Measurements from ENCODE around the gene RDX. TPM values are rescaled to one million over a fixed set of nuclear protein-coding genes. Genes with fewer than 3 reads are reported as not detected.
A peak's percentile ranks its signal among the peaks of the same experiment; 100 is the strongest.

RDX gene
- total RNA-seq, 4 donors from 2014 or later, result 8.3 to 113 (median 13.7) TPM

DNA sequence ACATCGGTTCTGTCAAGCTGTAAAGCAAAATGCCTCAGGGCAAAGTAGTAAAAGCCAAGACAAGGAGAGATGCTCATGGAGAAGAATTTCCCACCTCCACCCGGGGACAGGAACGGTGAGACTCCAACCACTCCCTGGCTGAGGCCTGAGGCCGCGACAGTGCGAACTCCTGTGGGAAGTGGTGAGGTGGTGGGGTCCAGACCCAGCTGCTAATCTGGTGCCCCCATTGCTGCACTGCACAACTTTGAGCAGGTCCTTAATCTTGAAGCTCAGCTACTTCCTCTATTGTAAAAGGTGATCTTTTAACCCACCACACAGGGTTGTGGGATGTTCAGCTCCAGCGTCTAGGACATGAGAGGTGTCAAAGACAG is 119.3 kb downstream of the RDX start:
- H3K36me3 ChIP-seq, result no peaks in the 10 kb centered on the region

GRCh38 chr11:110176366-110177085 is 119.9 kb downstream of the RDX start:
- no peaks in the 10 kb centered on the region for H3K4me1 ChIP-seq

More for the DNA sequence above, 119.3 kb downstream of the RDX start:
- Histone ChIP-seq H3K9me3 (no peaks in the 10 kb centered on the region), H3K27ac (no peak overlapping the region), H3K4me3 (no peak overlapping the region), H3K4me1 (no peaks in the 10 kb centered on the region), H3K27me3 (no peaks in the 10 kb centered on the region)
- DNase-seq, result no peak
- TF ChIP-seq CTCF (IDR thresholded peaks at IDR 0.05) (no peak), POLR2A (IDR thresholded peaks at IDR 0.05) (no peak)

DNA sequence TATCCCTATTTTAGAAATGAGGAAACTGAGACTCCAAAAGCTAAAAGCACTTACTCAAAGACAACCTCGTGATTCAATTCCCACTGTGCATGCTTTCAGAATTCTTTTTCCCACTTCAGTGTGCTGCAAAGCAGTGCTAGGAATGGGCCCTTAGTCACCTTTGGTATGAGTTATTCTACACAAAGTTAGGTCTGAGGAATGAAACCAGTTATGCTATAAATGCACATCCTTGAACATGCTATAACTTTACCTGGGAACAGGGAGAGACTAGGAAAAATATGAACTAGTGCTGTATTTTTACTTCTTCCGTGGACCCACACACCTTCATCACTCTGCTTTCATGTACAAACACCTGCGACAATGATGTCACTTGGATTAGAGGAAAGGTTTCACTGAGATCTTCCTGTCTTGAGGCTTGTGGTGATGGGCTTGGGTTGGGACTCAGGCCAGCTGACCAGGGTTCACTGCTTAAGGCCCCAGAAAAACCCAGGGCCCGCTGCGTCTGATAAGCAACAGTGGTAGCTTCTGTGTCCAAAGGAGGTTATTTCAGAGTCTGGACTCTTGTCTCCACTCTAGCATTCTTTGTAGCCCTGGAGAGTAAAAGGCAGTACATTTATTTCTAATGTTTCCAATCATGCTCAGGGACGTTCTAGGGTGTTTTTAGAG is 121.6 kb downstream of the RDX start:
- Histone ChIP-seq H3K27ac (no peak overlapping the region), H3K36me3 (no peaks in the 10 kb centered on the region), H3K4me3 (no peak overlapping the region), H3K4me1 (no peaks in the 10 kb centered on the region), H3K9me3 (no peaks in the 10 kb centered on the region), H3K27me3 (no peaks in the 10 kb centered on the region)
- DNase-seq, result no peak
- TF ChIP-seq CTCF (IDR thresholded peaks at IDR 0.05) (no peak), POLR2A (IDR thresholded peaks at IDR 0.05) (no peak)

More at GRCh38 chr11:110176366-110177085, 119.9 kb downstream of the RDX start:
- no peak for TF ChIP-seq POLR2A (IDR thresholded peaks at IDR 0.05)
- no peak for TF ChIP-seq CTCF (IDR thresholded peaks at IDR 0.05)
- Histone ChIP-seq H3K27me3 (no peaks in the 10 kb centered on the region), H3K9me3 (no peaks in the 10 kb centered on the region), H3K4me3 (no peak overlapping the region), H3K36me3 (no peaks in the 10 kb centered on the region), H3K27ac (no peak overlapping the region)
- DNase-seq, result no peak

DNA sequence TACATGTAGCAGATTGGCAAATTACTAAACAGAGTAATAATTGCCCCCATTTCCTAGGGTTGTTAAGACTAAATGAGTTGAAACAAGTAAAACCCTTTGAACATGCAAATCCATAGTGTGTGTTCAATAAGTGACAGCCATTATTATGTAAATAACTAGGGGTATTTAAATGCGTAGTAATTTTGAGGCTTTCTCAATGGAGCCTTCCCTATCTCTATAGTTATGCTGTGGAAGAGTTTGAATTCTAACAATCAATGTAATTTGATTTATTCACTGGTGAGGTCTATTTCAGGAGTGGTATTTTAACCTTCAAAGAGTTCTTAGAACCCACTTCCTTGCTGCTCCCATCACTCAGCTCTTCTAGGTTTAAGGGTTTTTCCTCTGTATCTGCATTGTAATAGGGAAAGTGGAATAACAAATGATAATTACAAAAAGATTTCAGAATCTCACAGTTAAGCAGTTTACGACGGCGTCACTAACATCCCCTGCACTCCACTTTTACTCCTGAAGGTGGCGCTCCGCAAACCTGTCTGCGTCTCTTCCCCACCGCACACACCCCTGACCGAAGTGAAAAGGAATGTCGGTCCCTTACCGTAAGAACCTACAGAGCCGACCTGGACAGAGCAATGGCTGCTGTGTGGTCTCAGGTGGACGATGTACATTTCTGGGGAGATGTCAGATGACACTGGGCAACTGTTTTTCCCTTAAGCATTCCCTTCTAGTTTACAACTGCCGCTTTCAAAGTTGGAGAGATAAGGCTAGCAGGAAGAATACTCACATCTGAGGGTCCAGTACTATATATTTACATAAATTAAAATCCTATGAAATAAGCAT is 122.4 kb downstream of the RDX start:
- H3K27ac ChIP-seq, result no peak overlapping the region
- H3K4me1 ChIP-seq, result no peaks in the 10 kb centered on the region
- H3K36me3 ChIP-seq, result no peaks in the 10 kb centered on the region
- no peaks in the 10 kb centered on the region for H3K9me3 ChIP-seq
- no peak overlapping the region for H3K4me3 ChIP-seq
- DNase-seq, result peak; percentile 40 to 82 (median 63)
- H3K27me3 ChIP-seq, result no peaks in the 10 kb centered on the region
- TF ChIP-seq CTCF (IDR thresholded peaks at IDR 0.05) (peak; percentile 35 to 67 (median 56)), POLR2A (IDR thresholded peaks at IDR 0.05) (no peak)

- Histone ChIP-seq H3K27ac (no peak overlapping the region), H3K27me3 (no peaks in the 10 kb centered on the region), H3K4me3 (no peak overlapping the region), H3K36me3 (no peaks in the 10 kb centered on the region), H3K4me1 (no peaks in the 10 kb centered on the region), H3K9me3 (no peaks in the 10 kb centered on the region)
- DNase-seq, result no peak
- TF ChIP-seq POLR2A (IDR thresholded peaks at IDR 0.05), result no peak
- TF ChIP-seq CTCF (IDR thresholded peaks at IDR 0.05), result no peak
These were observed 123.8 kb downstream of the RDX start for GRCh38 chr11:110172468-110173065.
